GM19043 (cell line): Measurements from ENCODE around the gene TENM4.

Source experiments
- ATAC-seq: cut with Tn5 transposase; IDR thresholded peaks from one replicate; pipeline ENCODE4 v1.9.1; 2021; ENCODE audit warnings: low read depth; ENCODE audit not compliant: unreplicated experiment

TENM4 gene

DNA sequence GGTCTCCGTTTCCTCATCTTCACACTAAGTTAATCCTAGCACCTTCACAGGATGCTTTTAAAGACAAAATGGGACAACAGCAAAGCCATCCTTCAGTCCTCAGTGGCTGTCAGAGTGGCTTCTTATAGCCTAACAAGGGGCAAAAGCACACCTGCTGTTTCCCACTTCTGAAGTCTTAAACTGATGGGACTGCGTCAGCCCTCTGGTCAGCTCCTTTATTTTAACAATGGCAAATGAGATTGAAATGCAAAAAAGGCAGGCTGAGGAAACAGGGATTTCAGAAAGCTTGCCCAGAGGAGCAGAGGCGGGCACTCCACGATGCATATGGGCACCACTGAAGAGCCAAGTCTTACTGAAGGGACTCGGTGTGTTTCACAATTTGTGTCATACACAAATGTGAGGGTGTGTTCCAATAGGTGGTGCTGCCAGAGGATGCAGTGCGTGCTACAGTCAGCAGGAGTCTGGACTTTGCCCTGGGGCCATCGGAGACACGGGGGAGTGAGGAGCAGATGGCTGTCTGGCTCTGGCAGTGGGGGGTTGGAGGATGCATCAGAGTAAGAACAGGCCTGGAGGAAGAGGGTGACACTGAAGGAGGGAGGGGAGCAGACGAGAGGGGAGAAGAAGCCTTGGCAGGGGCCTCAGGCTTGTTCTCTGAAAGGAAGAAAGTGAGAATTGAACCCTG lies 47.3 kb downstream of the TENM4 start:
- no peak for ATAC-seq

DNA sequence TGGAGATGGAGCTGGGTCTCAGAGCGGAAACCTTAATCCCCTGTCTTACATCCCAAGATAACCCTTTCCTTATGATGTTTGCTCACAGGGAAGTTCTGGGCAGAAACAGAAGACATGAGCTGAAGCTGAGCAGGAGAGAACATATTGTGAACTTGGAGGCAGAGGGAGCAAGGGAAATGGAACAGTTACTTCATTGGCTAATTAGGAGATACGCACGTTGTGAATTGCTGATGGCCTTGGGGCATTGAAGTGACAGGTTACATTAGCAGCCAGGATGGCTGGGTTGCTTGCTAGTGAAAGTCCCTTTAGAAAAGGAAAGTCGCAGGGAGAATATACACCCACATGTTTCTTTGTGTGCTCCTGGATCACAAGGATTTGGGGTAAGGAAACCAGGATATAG lies 48.7 kb downstream of the TENM4 start:
- ATAC-seq: no peak

DNA sequence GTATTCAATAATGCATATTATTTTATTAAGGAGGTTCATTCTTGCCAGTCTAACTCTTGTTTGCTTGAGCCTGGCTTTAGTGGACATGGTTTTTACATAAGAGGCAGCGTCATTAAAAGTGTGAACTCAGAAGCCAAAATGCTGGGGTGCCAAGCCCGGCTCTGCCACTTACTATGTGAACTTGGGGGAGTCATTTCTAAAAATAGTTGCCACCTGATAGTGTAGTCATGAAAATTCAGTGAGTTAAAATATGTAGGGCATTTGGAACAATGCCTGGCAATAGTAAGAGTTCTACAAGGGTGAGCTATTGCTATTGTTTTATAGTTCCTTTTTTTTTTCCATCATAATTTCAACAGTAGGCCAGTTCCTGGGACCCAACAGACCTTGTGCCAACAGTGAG lies 49.9 kb downstream of the TENM4 start:
- no peak for ATAC-seq

- no peak for ATAC-seq
These were observed 50.4 kb downstream of the TENM4 start for GRCh38 chr11:79390477-79390876.

DNA sequence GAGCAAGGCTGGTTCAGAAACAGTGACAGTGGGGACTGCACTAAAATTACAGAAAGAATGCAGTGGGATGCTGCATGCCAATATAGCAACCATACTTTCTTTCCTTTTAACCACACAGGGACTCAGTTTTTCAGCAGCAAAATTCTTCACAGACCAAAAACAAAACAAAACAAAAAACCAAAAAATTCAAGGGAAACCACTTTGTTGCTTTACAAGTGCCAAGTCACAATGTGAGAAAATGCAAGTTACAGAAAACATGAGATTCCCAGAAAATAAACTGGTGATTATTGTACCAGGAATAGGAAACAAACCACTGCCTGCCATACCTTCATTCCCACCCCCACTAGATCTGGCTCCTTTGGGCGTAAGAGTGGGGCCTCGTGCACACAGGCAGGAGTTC lies 52.6 kb downstream of the TENM4 start:
- no peak for ATAC-seq

- no peak for ATAC-seq
These were observed 57.0 kb downstream of the TENM4 start for GRCh38 chr11:79383874-79384273.

DNA sequence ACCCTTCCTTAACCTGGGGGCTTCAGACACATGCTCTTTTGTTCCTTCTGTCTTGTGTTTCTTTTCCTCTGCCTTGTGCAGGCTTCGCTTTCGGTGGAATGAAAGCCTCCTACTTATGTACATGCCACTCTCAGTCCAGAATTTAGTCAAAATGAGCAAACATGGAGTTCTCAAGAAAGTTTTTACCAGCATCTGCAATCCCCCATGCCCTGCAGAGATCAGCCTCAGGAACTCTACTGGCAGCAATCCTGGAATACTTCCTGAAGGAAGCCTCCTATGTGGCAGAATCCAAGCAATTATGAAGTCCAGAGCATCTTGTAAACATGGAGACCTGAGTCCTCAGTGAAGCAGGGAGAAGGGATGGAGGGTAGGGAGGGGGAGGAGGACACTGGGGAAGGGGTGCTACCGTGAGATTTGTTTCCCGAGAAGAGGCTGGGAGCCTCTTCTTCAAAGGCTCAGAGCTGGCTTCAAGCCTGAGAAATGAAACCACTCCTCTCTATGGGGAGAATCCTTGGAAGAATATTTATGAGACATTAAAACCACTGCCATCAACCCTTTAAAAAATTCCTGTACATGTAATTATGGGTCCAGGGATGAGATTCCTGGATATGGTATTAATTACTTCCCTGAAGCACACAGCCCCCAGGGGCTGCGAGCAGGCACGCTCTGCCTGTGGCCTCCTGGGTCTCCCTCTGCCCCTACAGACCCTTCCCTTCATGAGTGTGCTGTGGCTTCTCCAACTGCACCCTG lies 58.4 kb downstream of the TENM4 start:
- ATAC-seq: no peak

DNA sequence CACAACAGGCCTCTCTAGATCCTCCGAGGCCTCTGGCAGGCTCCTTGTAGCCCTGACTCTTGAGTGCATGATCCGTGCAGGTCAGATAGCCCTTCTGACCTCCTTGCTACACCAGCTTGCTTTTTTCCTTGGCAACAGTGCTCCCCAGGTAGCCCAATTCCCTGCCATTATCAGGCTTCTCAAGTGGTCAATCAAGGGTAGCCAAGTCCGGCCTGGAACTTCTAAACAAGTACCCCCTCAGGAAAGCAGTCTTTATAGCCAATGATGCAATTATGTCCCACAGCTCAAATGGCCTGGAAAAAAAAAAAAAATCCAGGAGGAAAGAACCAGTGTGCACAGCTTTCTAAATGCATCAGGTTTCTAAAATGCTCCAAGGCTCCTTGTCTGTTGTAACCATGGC lies 59.8 kb downstream of the TENM4 start:
- ATAC-seq: no peak

GRCh38 chr11:79377406-79377805 lies 63.4 kb downstream of the TENM4 start:
- no peak for ATAC-seq

GRCh38 chr11:79375818-79376550 lies 64.8 kb downstream of the TENM4 start:
- no peak for ATAC-seq

DNA sequence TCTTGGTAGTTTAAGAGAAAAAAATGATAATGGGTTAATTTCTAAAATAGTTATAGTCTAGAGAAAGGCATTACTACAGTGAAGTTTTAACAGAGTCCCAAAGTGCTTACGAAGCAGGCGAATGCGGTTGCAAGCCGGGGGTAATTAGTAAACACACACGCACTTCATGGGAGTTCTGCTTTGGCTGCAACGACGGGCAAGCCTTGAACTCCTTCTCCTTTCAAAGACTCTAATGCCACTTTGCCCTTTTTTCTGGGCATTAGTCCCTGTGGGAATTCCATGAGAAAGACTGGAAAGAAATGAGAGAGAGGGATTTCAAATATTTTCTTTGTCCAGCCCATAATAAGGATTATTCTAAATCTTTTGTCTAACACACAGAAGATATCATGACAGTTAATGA lies 66.1 kb downstream of the TENM4 start:
- ATAC-seq: no peak

DNA sequence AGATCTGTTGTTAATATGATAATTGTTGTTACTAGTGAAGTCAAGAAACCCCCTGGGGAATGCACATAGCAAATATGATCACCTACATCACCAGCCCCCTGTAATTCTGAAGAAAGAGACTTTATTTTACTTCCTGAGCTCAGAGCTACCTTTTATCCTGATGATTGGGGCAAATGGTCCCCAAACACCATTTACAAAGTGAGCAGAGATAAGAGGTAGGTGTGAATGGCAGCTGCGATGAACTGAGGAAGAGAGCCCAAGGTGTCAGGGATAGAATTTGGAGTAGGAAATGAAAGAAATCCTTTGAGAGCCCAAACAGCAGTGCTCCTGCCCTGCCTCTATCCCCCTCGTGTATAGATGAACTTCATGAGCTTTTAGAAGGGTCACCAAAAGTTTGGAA lies 69.1 kb downstream of the TENM4 start:
- ATAC-seq: no peak

- ATAC-seq: no peak
These were observed 69.7 kb downstream of the TENM4 start for GRCh38 chr11:79371152-79371551.

- no peak for ATAC-seq
These were observed 71.8 kb downstream of the TENM4 start for GRCh38 chr11:79369055-79369454.

GRCh38 chr11:79367844-79368243 lies 73.0 kb downstream of the TENM4 start:
- ATAC-seq: no peak

GRCh38 chr11:79366218-79366617 lies 74.6 kb downstream of the TENM4 start:
- ATAC-seq: no peak

GRCh38 chr11:79363861-79364378 lies 76.9 kb downstream of the TENM4 start:
- no peak for ATAC-seq

- no peak for ATAC-seq
These were observed 77.6 kb downstream of the TENM4 start for GRCh38 chr11:79363256-79363655.

GRCh38 chr11:79362821-79363220 lies 78.0 kb downstream of the TENM4 start:
- no peak for ATAC-seq

- ATAC-seq: no peak
These were observed 78.5 kb downstream of the TENM4 start for GRCh38 chr11:79362206-79362757.

DNA sequence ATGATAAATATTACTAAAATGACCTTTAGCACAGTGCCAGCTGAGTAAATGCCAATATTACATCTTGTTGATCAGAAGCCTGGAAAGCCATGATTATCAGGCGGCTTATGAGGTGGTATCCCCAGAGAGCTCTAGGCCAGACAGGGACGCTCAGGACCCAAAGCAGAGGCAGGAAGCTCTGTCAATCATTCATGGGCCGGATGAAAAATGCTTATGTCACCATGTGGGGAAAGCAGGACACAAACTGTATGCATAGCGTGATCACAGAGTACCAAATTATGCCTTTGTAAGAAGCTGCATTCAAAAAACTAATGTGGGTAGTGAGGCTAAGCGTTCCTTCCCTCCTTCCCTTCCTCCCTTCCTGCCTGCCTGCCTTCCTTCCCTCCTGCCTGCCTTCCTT lies 82.6 kb downstream of the TENM4 start:
- ATAC-seq: no peak
